H1 (cell line): Measurements from ENCODE around the gene ULK1. TPM values are rescaled to one million over a fixed set of nuclear protein-coding genes. Genes with fewer than 3 reads are reported as not detected.

Experiments used
- CTCF ChIA-PET: fragments of 300-600 bp; sonication (Branson Sonifier 250); formaldehyde crosslinking; loops from one replicate; lab custom pipeline; 2021; ENCODE audit not compliant: partially characterized antibody; lab: Charles Lee
- POLR2A ChIA-PET: fragments of 300-600 bp; sonication (Branson Sonifier 250); formaldehyde crosslinking; loops from one replicate; lab custom pipeline; 2021; ENCODE audit warnings: inconsistent platforms; ENCODE audit not compliant: partially characterized antibody; lab: Charles Lee
- DNase-seq, 2 experiments: peaks; one replicate each; pipeline versions ENCODE4 v3.0.0 to v3.0.0-alpha.2; 2010 to 2022; ENCODE audit warnings: low spot score in 2 of 2, low read depth in 1 of 2, mixed read lengths in 1 of 2
- FAIRE-seq: peaks from 2 replicates; lab custom pipeline; 2011; peaks lifted over from hg19 to GRCh38; lab: Jason Lieb, UNC
- H2AFZ ChIP-seq: 2 replicates; pipeline ENCODE4 v1.8.1; 2012; ENCODE audit warnings: low read length, inconsistent platforms
- H2AK5ac ChIP-seq: 2 replicates; pipeline ENCODE4 v1.6.1; 2013; ENCODE audit warnings: low read depth, low read length
- H2BK120ac ChIP-seq: replicated peaks from 2 replicates; pipeline ENCODE3; 2013; ENCODE audit warnings: low read depth, low read length, inconsistent platforms
- H2BK12ac ChIP-seq: 2 replicates; pipeline ENCODE4 v1.6.1; 2013; ENCODE audit warnings: low read depth, low read length
- H2BK15ac ChIP-seq: 2 replicates; pipeline ENCODE4 v1.6.1; 2013; ENCODE audit warnings: low read length
- H2BK20ac ChIP-seq: 2 replicates; pipeline ENCODE4 v1.6.1; 2013; ENCODE audit warnings: low read length
- H2BK5ac ChIP-seq: 2 replicates; pipeline ENCODE4 v1.6.1; 2013; ENCODE audit warnings: low read depth, low read length
- H3K14ac ChIP-seq: 2 replicates; pipeline ENCODE4 v1.6.1; 2013; ENCODE audit warnings: inconsistent platforms; ENCODE audit not compliant: insufficient read length
- H3K18ac ChIP-seq: 2 replicates; pipeline ENCODE4 v1.6.1; 2013; ENCODE audit warnings: low read length; ENCODE audit errors: extremely low read depth
- H3K23ac ChIP-seq: 2 replicates; pipeline ENCODE4 v1.6.1; 2013; ENCODE audit warnings: inconsistent platforms; ENCODE audit not compliant: insufficient read length
- H3K23me2 ChIP-seq: 2 replicates; pipeline ENCODE4 v1.6.1; 2013; ENCODE audit warnings: low read depth, low read length
- H3K27ac ChIP-seq: 2 replicates; pipeline ENCODE4 v1.6.1; 2011; ENCODE audit warnings: low read depth, low read length, inconsistent platforms
- H3K27me3 ChIP-seq, 4 experiments: replicated peaks in 1 of 4; 1 replicate in 1 of 4; 2 replicates in 3 of 4; pipeline versions ENCODE4 v1.6.1 to v1.8.1; 2011 to 2013; ENCODE audit warnings: low read length in 3 of 4, mild to moderate bottlenecking in 3 of 4, inconsistent platforms in 2 of 4, mixed read lengths in 2 of 4, moderate library complexity in 1 of 4; ENCODE audit not compliant: control insufficient read depth in 3 of 4, insufficient read depth in 3 of 4; ENCODE audit errors: extremely low read depth in 1 of 4
- H3K36me3 ChIP-seq, 4 experiments: 2 replicates each; pipeline versions ENCODE4 v1.6.1 to v1.8.1; 2011 to 2013; ENCODE audit warnings: mild to moderate bottlenecking in 4 of 4, low read length in 3 of 4, moderate library complexity in 2 of 4, control low read depth in 1 of 4, inconsistent platforms in 1 of 4; ENCODE audit not compliant: insufficient read depth in 4 of 4, control insufficient read depth in 2 of 4
- H3K4ac ChIP-seq: replicated peaks from 2 replicates; pipeline ENCODE3; 2013; ENCODE audit warnings: low read length, low read depth, mixed read lengths, inconsistent platforms; ENCODE audit not compliant: insufficient read length
- H3K4me1 ChIP-seq, 4 experiments: replicated peaks in 1 of 4; 1 replicate in 1 of 4; 2 replicates in 3 of 4; pipeline versions ENCODE4 v1.6.1 to v1.8.1; 2011 to 2013; ENCODE audit warnings: low read length in 3 of 4, inconsistent platforms in 2 of 4, mixed read lengths in 1 of 4; ENCODE audit not compliant: insufficient read depth in 4 of 4, control insufficient read depth in 3 of 4
- H3K4me2 ChIP-seq, 2 experiments: 2 replicates each; pipeline versions ENCODE4 v1.6.1 to v1.8.1; 2011 to 2013; ENCODE audit warnings: low read depth in 2 of 2, low read length in 2 of 2, control low read depth in 1 of 2, inconsistent platforms in 1 of 2, mild to moderate bottlenecking in 1 of 2; ENCODE audit not compliant: insufficient read depth in 1 of 2
- H3K4me3 ChIP-seq, 4 experiments: fragments of 200-600, 300-600 bp in 1 of 4; sonication (generic), shearing (Covaris generic), sonication (Bioruptor Twin) in 1 of 4; 2 replicates each; pipeline versions ENCODE4 v1.5.1 to v1.8.1; 2011 to 2016; ENCODE audit warnings: low read length in 4 of 4, low read depth in 3 of 4, control low read depth in 2 of 4, inconsistent platforms in 2 of 4, mild to moderate bottlenecking in 2 of 4, mixed read lengths in 1 of 4, moderate library complexity in 1 of 4; ENCODE audit not compliant: insufficient read depth in 2 of 4; ENCODE audit errors: extremely low read depth in 1 of 4
- H3K56ac ChIP-seq: replicated peaks from 2 replicates; pipeline ENCODE3; 2013; ENCODE audit warnings: low read depth, mild to moderate bottlenecking, mixed read lengths, low read length, inconsistent platforms; ENCODE audit not compliant: insufficient read length
- H3K79me1 ChIP-seq: 2 replicates; pipeline ENCODE4 v1.6.1; 2013; ENCODE audit warnings: low read depth, low read length, control low read depth
- H3K79me2 ChIP-seq, 2 experiments: 2 replicates each; pipeline versions ENCODE4 v1.6.1 to v1.8.1; 2012 to 2013; ENCODE audit warnings: low read length in 2 of 2, mild to moderate bottlenecking in 2 of 2, inconsistent platforms in 1 of 2; ENCODE audit not compliant: insufficient read depth in 2 of 2, control insufficient read depth in 1 of 2
- H3K9ac ChIP-seq, 4 experiments: replicated peaks in 1 of 4; 1 replicate in 1 of 4; 2 replicates in 3 of 4; pipeline versions ENCODE4 v1.6.1 to v1.8.1; 2011 to 2013; ENCODE audit warnings: low read depth in 3 of 4, low read length in 3 of 4, control low read depth in 2 of 4, mild to moderate bottlenecking in 2 of 4, moderate library complexity in 2 of 4, inconsistent platforms in 1 of 4; ENCODE audit errors: extremely low read depth in 1 of 4
- H3K9me3 ChIP-seq, 2 experiments: 2 replicates each; pipeline versions ENCODE4 v1.6.1 to v1.8.1; 2012 to 2013; ENCODE audit warnings: mild to moderate bottlenecking in 2 of 2, moderate library complexity in 2 of 2, control low read depth in 1 of 2, inconsistent platforms in 1 of 2, low read depth in 1 of 2, low read length in 1 of 2, mixed read lengths in 1 of 2; ENCODE audit not compliant: insufficient read depth in 2 of 2
- H4K20me1 ChIP-seq, 2 experiments: replicated peaks in 1 of 2; 2 replicates each; pipeline versions ENCODE3 to v1.8.1; 2011 to 2013; ENCODE audit warnings: inconsistent platforms in 2 of 2, low read length in 2 of 2, mild to moderate bottlenecking in 1 of 2; ENCODE audit not compliant: insufficient read depth in 2 of 2, control insufficient read depth in 1 of 2
- H4K5ac ChIP-seq: 2 replicates; pipeline ENCODE4 v1.6.1; 2013; ENCODE audit warnings: low read length, low read depth, mixed read lengths, inconsistent platforms; ENCODE audit not compliant: insufficient read length
- H4K8ac ChIP-seq: 2 replicates; pipeline ENCODE4 v1.8.0; 2013; ENCODE audit warnings: mild to moderate bottlenecking, moderate library complexity, low read length, inconsistent platforms; ENCODE audit not compliant: insufficient read depth; ENCODE audit errors: extremely low read depth
- H4K91ac ChIP-seq: replicated peaks from 2 replicates; pipeline ENCODE3; 2013; ENCODE audit warnings: low read length, mixed read lengths, inconsistent platforms; ENCODE audit not compliant: insufficient read length
- BACH1 ChIP-seq: IDR thresholded peaks from 2 replicates; pipeline ENCODE4 v1.6.1; 2012; ENCODE audit warnings: low read length, improper control_type of control experiment
- CREB1 ChIP-seq: IDR thresholded peaks from 2 replicates; pipeline ENCODE4 v1.6.1; 2012; ENCODE audit warnings: inconsistent platforms
- CTBP2 ChIP-seq: IDR thresholded peaks from 2 replicates; pipeline ENCODE4 v1.7.0; 2011; ENCODE audit warnings: borderline replicate concordance, mild to moderate bottlenecking, moderate library complexity, mixed read lengths, low read length; ENCODE audit not compliant: insufficient read depth, insufficient read length
- EP300 ChIP-seq, 2 experiments: IDR thresholded peaks; 1 replicate in 1 of 2; 2 replicates in 1 of 2; pipeline ENCODE4 v1.6.1; 2011 to 2012; ENCODE audit warnings: low read depth in 2 of 2, low read length in 2 of 2, mild to moderate bottlenecking in 2 of 2, borderline replicate concordance in 1 of 2, inconsistent platforms in 1 of 2, moderate library complexity in 1 of 2
- MAFK ChIP-seq: IDR thresholded peaks from 2 replicates; pipeline ENCODE4 v1.6.1; 2012; ENCODE audit warnings: low read depth, mild to moderate bottlenecking, improper control_type of control experiment, low read length
- POLR2A ChIP-seq, 2 experiments: IDR thresholded peaks; 1 replicate in 1 of 2; 2 replicates in 1 of 2; pipeline ENCODE4 v1.6.1; 2011; ENCODE audit warnings: low read depth in 2 of 2, low read length in 2 of 2, mild to moderate bottlenecking in 2 of 2; ENCODE audit errors: control extremely low read depth in 1 of 2
- RFX5 ChIP-seq: IDR thresholded peaks from 2 replicates; pipeline ENCODE4 v1.6.1; 2011; ENCODE audit warnings: low read depth, low read length, improper control_type of control experiment, borderline replicate concordance
- RNF2 ChIP-seq: fragments of 200-900, 300-1000 bp; sonication (generic); IDR thresholded peaks from 2 replicates; pipeline ENCODE4 v1.7.1; 2016; ENCODE audit warnings: borderline replicate concordance, low read depth, mild to moderate bottlenecking, antibody characterized with exemption, low read length; ENCODE audit not compliant: poor library complexity, severe bottlenecking; ENCODE audit errors: missing control alignments
- ZNF274 ChIP-seq: IDR thresholded peaks from 2 replicates; pipeline ENCODE4 v1.7.0; 2012; ENCODE audit warnings: low read length, borderline replicate concordance; ENCODE audit errors: extremely low read depth
- WGBS, 2 experiments: shearing (Covaris generic) in 1 of 2; methylation state at CpG; one replicate each; pipeline versions ENCODE4 v1.1.6 to v1.1.7; 2013 to 2015; ENCODE audit warnings: low lambda C conversion rate in 2 of 2, mixed read lengths in 2 of 2, inconsistent platforms in 1 of 2, low coverage in 1 of 2, missing lambda C conversion rate in 1 of 2; ENCODE audit not compliant: insufficient replicate concordance in 2 of 2, insufficient coverage in 1 of 2, insufficient read length in 1 of 2; ENCODE audit errors: extremely low coverage in 1 of 2, missing lambda C conversion rate in 1 of 2; 5-methylcytosine and 5-hydroxymethylcytosine counted together
- polyA plus RNA-seq, 7 experiments: library from polyadenylated mRNA; depleted of rRNA in 3 of 7; stranded (reverse) in 5 of 7; unstranded in 2 of 7; fragments of >200 nt in 5 of 7; fragments of 200-250 nt in 2 of 7; gene quantifications; 1 replicate in 5 of 7; 2 replicates in 1 of 7; 4 replicates in 1 of 7; pipeline versions ENCODE4 v1.2.1 to v1.2.3, GENCODE V29; 2011 to 2013; ENCODE audit warnings: missing spikeins in 2 of 7, mixed read lengths in 2 of 7
- total RNA-seq: library from RNA; stranded (reverse); fragmentation: NEBNext Ultra II Directional; extraction: Animal tissue kit (Norgen Biotek cat#: 25700); gene quantifications from 2 replicates; pipeline ENCODE4 v1.2.1, GENCODE V29; 2021
- TF ChIP-seq, protein P1 (sequence below): IDR thresholded peaks from 2 replicates; pipeline ENCODE4 v1.6.1; 2012; ENCODE audit warnings: low read length, inconsistent platforms

The ULK1 gene
- total and polyA plus RNA-seq, 2 of the 8 experiments (the other 6 are each of a cell fraction or from before 2014, with no cell fraction given) = 13.0 to 44.1 TPM

DNA sequence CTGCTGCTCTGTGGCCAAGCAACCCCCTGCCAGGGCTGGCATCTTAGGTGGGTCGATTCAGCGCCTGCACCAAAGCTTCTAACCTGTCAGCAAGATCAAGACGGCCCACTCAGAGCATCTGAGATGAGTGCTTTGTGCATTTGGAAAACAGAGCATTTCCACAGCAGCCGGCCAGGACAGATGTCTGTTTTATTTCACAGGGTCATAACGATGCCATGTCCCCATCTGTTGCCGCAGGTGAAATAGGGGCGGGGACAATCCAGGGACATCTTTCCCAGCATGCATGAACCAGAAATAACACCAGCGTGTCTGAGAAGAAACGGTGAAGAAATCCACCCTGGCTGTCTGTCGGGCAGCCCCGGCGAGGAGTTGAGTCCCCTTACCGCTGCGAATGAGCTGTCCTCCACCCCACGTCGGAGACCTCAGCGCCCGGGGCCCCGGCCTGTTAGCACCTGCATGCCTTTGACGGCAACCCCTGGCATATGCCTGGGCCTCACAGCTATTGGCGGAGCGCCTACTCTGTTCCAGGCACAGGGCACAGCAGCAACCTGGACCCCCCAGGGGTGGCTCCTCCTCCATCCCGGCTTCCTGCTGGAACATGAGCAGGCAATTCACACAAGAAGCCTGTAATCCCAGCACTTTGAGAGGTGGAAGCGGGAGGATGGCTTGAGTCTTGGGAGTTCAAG is 30.6 kb upstream of the ULK1 start:
- no peak overlapping the region; the same call in 1 of the 2 replicates for H3K18ac ChIP-seq
- peak overlapping the region; percentile 90; the same call in 1 of the 2 replicates for H2BK20ac ChIP-seq
- H3K79me2 ChIP-seq = no peaks in the 10 kb centered on the region
- no peak overlapping the region for H2AFZ ChIP-seq
- H3K23ac ChIP-seq = no peak overlapping the region
- ChIA-PET POLR2A (interaction anchor here (0.7 to 3.3 kb wide), 3 partner anchors 9 to 66 kb away, joined by 3 to 22 read pairs (median 6); partner anchors contain the start of gene PUS1), CTCF (interaction anchor here (1.0 to 1.7 kb wide), 5 partner anchors 10 to 108 kb away, joined by 3 to 6 read pairs (median 4); no protein-coding TSS in a partner anchor)
- no peaks in the 10 kb centered on the region for H3K79me1 ChIP-seq
- H3K56ac ChIP-seq = no peak overlapping the region
- H3K14ac ChIP-seq = no peak overlapping the region
- no peak overlapping the region; a peak in 1 of 4 replicates for H3K4me2 ChIP-seq
- no peaks in the 10 kb centered on the region for H3K23me2 ChIP-seq
- H2BK120ac ChIP-seq = no peak overlapping the region
- no peak overlapping the region for H3K4ac ChIP-seq
- no peak overlapping the region for H3K9ac ChIP-seq
- no peak overlapping the region for H4K5ac ChIP-seq
- no peak overlapping the region for H3K4me3 ChIP-seq
- H2BK12ac ChIP-seq = peak overlapping the region; percentile 60; the same call in 1 of the 2 replicates
- H2BK15ac ChIP-seq = no peak overlapping the region
- H2AK5ac ChIP-seq = no peak overlapping the region
- no peaks in the 10 kb centered on the region for H4K20me1 ChIP-seq
- H3K27me3 ChIP-seq = no peaks in the 10 kb centered on the region
- no peaks in the 10 kb centered on the region for H3K36me3 ChIP-seq
- 85% methylated on average over 24 of the region's 24 CpGs; no CpG with 5 or more reads in 1 of the 2 experiments for WGBS, 2 experiments
- H3K27ac ChIP-seq = no peak overlapping the region
- FAIRE-seq (no peak), DNase-seq (no peak)
- peak overlapping the region; percentile 49 for H4K91ac ChIP-seq
- peaks cover 0 to 19% (median 15%) of the 10 kb centered on the region in 4 experiments; a peak in 6 of 7 replicates for H3K4me1 ChIP-seq
- no peak overlapping the region for H4K8ac ChIP-seq
- peak overlapping the region; percentile 7; the same call in 1 of the 2 replicates for H2BK5ac ChIP-seq
- H3K9me3 ChIP-seq = no peaks in the 10 kb centered on the region
- TF ChIP-seq MAFK (no peak), BACH1 (0 out of 2 replicates have a peak, but pooled peaks have one; percentile 6), CREB1 (no peak), RNF2 (no peak), CTBP2 (no peak), ZNF274 (no peak), EP300 (IDR thresholded peaks at IDR 0.05; ENCODE audit: borderline replicate concordance in 1 of 2, low read depth in 2 of 2, low read length in 2 of 2) (no peak), POLR2A (IDR thresholded peaks at IDR 0.05; ENCODE audit: control extremely low read depth in 1 of 2, low read depth in 2 of 2, low read length in 2 of 2) (no peak), RFX5 (no peak)
- TF ChIP-seq, protein P1, sequence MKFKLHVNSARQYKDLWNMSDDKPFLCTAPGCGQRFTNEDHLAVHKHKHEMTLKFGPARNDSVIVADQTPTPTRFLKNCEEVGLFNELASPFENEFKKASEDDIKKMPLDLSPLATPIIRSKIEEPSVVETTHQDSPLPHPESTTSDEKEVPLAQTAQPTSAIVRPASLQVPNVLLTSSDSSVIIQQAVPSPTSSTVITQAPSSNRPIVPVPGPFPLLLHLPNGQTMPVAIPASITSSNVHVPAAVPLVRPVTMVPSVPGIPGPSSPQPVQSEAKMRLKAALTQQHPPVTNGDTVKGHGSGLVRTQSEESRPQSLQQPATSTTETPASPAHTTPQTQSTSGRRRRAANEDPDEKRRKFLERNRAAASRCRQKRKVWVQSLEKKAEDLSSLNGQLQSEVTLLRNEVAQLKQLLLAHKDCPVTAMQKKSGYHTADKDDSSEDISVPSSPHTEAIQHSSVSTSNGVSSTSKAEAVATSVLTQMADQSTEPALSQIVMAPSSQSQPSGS = no peak
